GM12878 (cell line): ENCODE data around the gene PTAFR. TPM values are rescaled to one million over a fixed set of nuclear protein-coding genes. Genes with fewer than 3 reads are reported as not detected.

Source experiments
- CREB1 ChIP-seq: IDR thresholded peaks from 2 replicates; pipeline ENCODE4 v1.6.1; 2012; ENCODE audit warnings: low read depth, mild to moderate bottlenecking, inconsistent platforms
- EED ChIP-seq: sonication (generic); IDR thresholded peaks from 2 replicates; pipeline ENCODE4 v1.6.1; 2016; ENCODE audit warnings: antibody characterized with exemption, low read depth
- EP300 ChIP-seq, 2 experiments: fragments of 150-350 bp in 1 of 2; IDR thresholded peaks; 2 replicates each; pipeline ENCODE4 v1.6.1; 2011 to 2012; ENCODE audit warnings: low read depth in 2 of 2, low read length in 2 of 2, borderline replicate concordance in 1 of 2, improper control_type of control experiment in 1 of 2, inconsistent platforms in 1 of 2; ENCODE audit not compliant: control insufficient read depth in 1 of 2
- HCFC1 ChIP-seq: fragments of 150-350 bp; IDR thresholded peaks from 2 replicates; pipeline ENCODE4 v1.6.1; 2014; ENCODE audit warnings: low read length
- IKZF2 ChIP-seq, 2 experiments: fragments of 450-650 bp; IDR thresholded peaks; 2 replicates each; pipeline ENCODE4 v1.6.1; 2017; ENCODE audit warnings: mild to moderate bottlenecking in 2 of 2, moderate library complexity in 2 of 2
- RFX5 ChIP-seq: IDR thresholded peaks from 2 replicates; pipeline ENCODE4 v1.6.1; 2011; ENCODE audit warnings: low read depth, low read length, improper control_type of control experiment
- RUNX3 ChIP-seq: IDR thresholded peaks from 2 replicates; pipeline ENCODE4 v1.6.1; 2012; ENCODE audit warnings: low read length, inconsistent platforms
- SIN3A ChIP-seq: IDR thresholded peaks from 2 replicates; pipeline ENCODE4 v1.6.1; 2012; ENCODE audit warnings: low read depth, low read length, improper control_type of control experiment
- SPI1 ChIP-seq: IDR thresholded peaks from 2 replicates; pipeline ENCODE4 v1.6.1; 2011; ENCODE audit warnings: low read depth, mild to moderate bottlenecking, low read length, moderate library complexity, borderline replicate concordance; ENCODE audit not compliant: insufficient read depth
- TCF7 ChIP-seq: IDR thresholded peaks from 2 replicates; pipeline ENCODE4 v1.6.1; 2014; ENCODE audit warnings: antibody characterized with exemption, borderline replicate concordance
- polyA plus RNA-seq, 11 experiments: library from polyadenylated mRNA; depleted of rRNA in 4 of 11; unstranded in 6 of 11; stranded (reverse) in 5 of 11; fragments of >200 nt; fragmentation: Nextera tagmentation in 4 of 11; fragmentation: Illumina TruSeq in 1 of 11; extraction: Ambion mirVana in 4 of 11; extraction: Trizol in 1 of 11; gene quantifications; 1 replicate in 1 of 11; 2 replicates in 10 of 11; pipeline versions ENCODE4 v1.2.1 to v1.2.3, GENCODE V29; 2011 to 2016; ENCODE audit warnings: inconsistent platforms in 2 of 11, missing spikeins in 2 of 11, low read depth in 1 of 11
- total RNA-seq, 4 experiments: library from RNA; depleted of rRNA in 3 of 4; stranded (reverse); fragments of >200 nt in 3 of 4; fragmentation: Illumina TruSeq in 1 of 4; extraction: Trizol in 1 of 4; gene quantifications; 2 replicates each; pipeline versions ENCODE4 v1.2.1 to v1.2.3, GENCODE V29; 2013 to 2021
- TF ChIP-seq, protein P1 (sequence below): fragments of 450-650 bp; IDR thresholded peaks from 2 replicates; pipeline ENCODE4 v1.6.1; 2016; ENCODE audit warnings: mild to moderate bottlenecking, moderate library complexity, borderline replicate concordance
- TF ChIP-seq, protein P2 (sequence below): fragments of 450-650 bp; conservative IDR thresholded peaks from 2 replicates; pipeline ENCODE4 v1.6.1; 2017; ENCODE audit warnings: mild to moderate bottlenecking, moderate library complexity
- TF ChIP-seq, protein P3 (sequence below): fragments of 450-650 bp; IDR thresholded peaks from 2 replicates; pipeline ENCODE4 v1.6.1; 2018; ENCODE audit warnings: mild to moderate bottlenecking, low read depth, moderate library complexity; ENCODE audit not compliant: partially characterized antibody
- TF ChIP-seq, protein P4 (sequence below): IDR thresholded peaks from 2 replicates; pipeline ENCODE4 v1.6.1; 2012; ENCODE audit warnings: low read depth, low read length, improper control_type of control experiment
- TF ChIP-seq, protein P5 (sequence below): IDR thresholded peaks from 2 replicates; pipeline ENCODE4 v1.6.1; 2011; ENCODE audit warnings: low read depth, mild to moderate bottlenecking, low read length, moderate library complexity, borderline replicate concordance; ENCODE audit errors: extremely low read depth

Gene PTAFR
- total and polyA plus RNA-seq, 10 of the 15 experiments (the other 5 are each of a cell fraction or from before 2014, with no cell fraction given) = 17.5 to 251 (median 27.7) TPM

DNA sequence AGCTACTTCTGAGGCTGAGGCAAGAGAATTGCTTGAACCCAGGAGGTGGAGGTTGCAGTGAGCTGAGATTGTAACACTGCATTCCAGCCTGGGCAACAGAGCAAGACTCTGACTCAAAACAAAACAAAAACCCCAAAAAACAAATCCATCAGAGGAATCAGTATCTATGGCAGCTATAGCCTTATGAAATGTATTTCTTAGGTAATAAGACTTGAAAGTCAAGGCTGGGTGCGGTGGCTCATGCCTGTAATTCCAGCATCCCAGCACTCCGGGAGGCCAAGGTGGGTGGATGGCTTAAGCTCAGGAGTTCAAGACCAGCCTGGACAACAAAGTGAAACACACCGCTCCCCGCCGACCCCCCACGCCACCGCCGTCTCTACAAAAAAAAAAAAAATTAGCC is 56.9 kb downstream of the PTAFR start (continued):
- TF ChIP-seq, protein P1, sequence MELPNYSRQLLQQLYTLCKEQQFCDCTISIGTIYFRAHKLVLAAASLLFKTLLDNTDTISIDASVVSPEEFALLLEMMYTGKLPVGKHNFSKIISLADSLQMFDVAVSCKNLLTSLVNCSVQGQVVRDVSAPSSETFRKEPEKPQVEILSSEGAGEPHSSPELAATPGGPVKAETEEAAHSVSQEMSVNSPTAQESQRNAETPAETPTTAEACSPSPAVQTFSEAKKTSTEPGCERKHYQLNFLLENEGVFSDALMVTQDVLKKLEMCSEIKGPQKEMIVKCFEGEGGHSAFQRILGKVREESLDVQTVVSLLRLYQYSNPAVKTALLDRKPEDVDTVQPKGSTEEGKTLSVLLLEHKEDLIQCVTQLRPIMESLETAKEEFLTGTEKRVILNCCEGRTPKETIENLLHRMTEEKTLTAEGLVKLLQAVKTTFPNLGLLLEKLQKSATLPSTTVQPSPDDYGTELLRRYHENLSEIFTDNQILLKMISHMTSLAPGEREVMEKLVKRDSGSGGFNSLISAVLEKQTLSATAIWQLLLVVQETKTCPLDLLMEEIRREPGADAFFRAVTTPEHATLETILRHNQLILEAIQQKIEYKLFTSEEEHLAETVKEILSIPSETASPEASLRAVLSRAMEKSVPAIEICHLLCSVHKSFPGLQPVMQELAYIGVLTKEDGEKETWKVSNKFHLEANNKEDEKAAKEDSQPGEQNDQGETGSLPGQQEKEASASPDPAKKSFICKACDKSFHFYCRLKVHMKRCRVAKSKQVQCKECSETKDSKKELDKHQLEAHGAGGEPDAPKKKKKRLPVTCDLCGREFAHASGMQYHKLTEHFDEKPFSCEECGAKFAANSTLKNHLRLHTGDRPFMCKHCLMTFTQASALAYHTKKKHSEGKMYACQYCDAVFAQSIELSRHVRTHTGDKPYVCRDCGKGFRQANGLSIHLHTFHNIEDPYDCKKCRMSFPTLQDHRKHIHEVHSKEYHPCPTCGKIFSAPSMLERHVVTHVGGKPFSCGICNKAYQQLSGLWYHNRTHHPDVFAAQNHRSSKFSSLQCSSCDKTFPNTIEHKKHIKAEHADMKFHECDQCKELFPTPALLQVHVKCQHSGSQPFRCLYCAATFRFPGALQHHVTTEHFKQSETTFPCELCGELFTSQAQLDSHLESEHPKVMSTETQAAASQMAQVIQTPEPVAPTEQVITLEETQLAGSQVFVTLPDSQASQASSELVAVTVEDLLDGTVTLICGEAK = no peak
- TF ChIP-seq RFX5 (no peak), EED (peak; percentile 28; the same call in 1 of the 2 replicates), IKZF2 (IDR thresholded peaks at IDR 0.05) (peak; percentile 14 to 21; a peak in 1 of 4 replicates), RUNX3 (peak; percentile 23; the same call in 1 of the 2 replicates), EP300 (IDR thresholded peaks at IDR 0.05; ENCODE audit: borderline replicate concordance in 1 of 2, control insufficient read depth in 1 of 2, low read depth in 2 of 2, low read length in 2 of 2) (no peak), SPI1 (no peak), SIN3A (no peak), TCF7 (no peak), CREB1 (no peak), HCFC1 (no peak)
- TF ChIP-seq, protein P2, sequence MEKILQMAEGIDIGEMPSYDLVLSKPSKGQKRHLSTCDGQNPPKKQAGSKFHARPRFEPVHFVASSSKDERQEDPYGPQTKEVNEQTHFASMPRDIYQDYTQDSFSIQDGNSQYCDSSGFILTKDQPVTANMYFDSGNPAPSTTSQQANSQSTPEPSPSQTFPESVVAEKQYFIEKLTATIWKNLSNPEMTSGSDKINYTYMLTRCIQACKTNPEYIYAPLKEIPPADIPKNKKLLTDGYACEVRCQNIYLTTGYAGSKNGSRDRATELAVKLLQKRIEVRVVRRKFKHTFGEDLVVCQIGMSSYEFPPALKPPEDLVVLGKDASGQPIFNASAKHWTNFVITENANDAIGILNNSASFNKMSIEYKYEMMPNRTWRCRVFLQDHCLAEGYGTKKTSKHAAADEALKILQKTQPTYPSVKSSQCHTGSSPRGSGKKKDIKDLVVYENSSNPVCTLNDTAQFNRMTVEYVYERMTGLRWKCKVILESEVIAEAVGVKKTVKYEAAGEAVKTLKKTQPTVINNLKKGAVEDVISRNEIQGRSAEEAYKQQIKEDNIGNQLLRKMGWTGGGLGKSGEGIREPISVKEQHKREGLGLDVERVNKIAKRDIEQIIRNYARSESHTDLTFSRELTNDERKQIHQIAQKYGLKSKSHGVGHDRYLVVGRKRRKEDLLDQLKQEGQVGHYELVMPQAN = no peak
- TF ChIP-seq, protein P3, sequence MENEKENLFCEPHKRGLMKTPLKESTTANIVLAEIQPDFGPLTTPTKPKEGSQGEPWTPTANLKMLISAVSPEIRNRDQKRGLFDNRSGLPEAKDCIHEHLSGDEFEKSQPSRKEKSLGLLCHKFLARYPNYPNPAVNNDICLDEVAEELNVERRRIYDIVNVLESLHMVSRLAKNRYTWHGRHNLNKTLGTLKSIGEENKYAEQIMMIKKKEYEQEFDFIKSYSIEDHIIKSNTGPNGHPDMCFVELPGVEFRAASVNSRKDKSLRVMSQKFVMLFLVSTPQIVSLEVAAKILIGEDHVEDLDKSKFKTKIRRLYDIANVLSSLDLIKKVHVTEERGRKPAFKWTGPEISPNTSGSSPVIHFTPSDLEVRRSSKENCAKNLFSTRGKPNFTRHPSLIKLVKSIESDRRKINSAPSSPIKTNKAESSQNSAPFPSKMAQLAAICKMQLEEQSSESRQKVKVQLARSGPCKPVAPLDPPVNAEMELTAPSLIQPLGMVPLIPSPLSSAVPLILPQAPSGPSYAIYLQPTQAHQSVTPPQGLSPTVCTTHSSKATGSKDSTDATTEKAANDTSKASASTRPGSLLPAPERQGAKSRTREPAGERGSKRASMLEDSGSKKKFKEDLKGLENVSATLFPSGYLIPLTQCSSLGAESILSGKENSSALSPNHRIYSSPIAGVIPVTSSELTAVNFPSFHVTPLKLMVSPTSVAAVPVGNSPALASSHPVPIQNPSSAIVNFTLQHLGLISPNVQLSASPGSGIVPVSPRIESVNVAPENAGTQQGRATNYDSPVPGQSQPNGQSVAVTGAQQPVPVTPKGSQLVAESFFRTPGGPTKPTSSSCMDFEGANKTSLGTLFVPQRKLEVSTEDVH = no peak
- TF ChIP-seq, protein P4, sequence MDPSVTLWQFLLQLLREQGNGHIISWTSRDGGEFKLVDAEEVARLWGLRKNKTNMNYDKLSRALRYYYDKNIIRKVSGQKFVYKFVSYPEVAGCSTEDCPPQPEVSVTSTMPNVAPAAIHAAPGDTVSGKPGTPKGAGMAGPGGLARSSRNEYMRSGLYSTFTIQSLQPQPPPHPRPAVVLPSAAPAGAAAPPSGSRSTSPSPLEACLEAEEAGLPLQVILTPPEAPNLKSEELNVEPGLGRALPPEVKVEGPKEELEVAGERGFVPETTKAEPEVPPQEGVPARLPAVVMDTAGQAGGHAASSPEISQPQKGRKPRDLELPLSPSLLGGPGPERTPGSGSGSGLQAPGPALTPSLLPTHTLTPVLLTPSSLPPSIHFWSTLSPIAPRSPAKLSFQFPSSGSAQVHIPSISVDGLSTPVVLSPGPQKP = no peak
- TF ChIP-seq, protein P5, sequence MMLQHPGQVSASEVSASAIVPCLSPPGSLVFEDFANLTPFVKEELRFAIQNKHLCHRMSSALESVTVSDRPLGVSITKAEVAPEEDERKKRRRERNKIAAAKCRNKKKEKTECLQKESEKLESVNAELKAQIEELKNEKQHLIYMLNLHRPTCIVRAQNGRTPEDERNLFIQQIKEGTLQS = no peak
